ENCODE data around the gene ANLN. TPM values are rescaled to one million over a fixed set of nuclear protein-coding genes. Genes with fewer than 3 reads are reported as not detected.

The ANLN gene
- total and polyA plus RNA-seq, 2 experiments from 2014 or later = 10.1 to 56.7 TPM

GRCh38 chr7:36438211-36438610 lies 48.5 kb downstream of the ANLN start:
- Histone ChIP-seq H3K9me3 (ENCODE audit: low read depth) (no peaks in the 10 kb centered on the region), H3K4me1 (ENCODE audit: low read depth) (peaks cover 11% of the 10 kb centered on the region), H3K4me3 (no peak overlapping the region), H3K27me3 (no peaks in the 10 kb centered on the region), H3K27ac (no peak overlapping the region), H3K36me3 (no peaks in the 10 kb centered on the region)
- no peak for DNase-seq (ENCODE audit: low read depth in 1 of 2, low spot score in 1 of 2)
- no peak for TF ChIP-seq CTCF (IDR thresholded peaks at IDR 0.05; ENCODE audit: low read depth, low read length)

- peaks cover 11% of the 10 kb centered on the region for H3K4me1 ChIP-seq (ENCODE audit: low read depth)
- no peaks in the 10 kb centered on the region for H3K36me3 ChIP-seq
- H3K4me3 ChIP-seq = no peak overlapping the region
- H3K9me3 ChIP-seq (ENCODE audit: low read depth) = no peaks in the 10 kb centered on the region
- H3K27me3 ChIP-seq = no peaks in the 10 kb centered on the region
- no peak for TF ChIP-seq CTCF (IDR thresholded peaks at IDR 0.05; ENCODE audit: low read depth, low read length)
- H3K27ac ChIP-seq = no peak overlapping the region
- DNase-seq (ENCODE audit: low read depth in 1 of 2, low spot score in 1 of 2) = peak in 1 of 2 donors; percentile 64
Observed at GRCh38 chr7:36439624-36440023, 50.0 kb downstream of the ANLN start.

GRCh38 chr7:36440880-36441279 lies 51.2 kb downstream of the ANLN start:
- no peaks in the 10 kb centered on the region for H3K27me3 ChIP-seq
- no peak overlapping the region for H3K4me3 ChIP-seq
- no peaks in the 10 kb centered on the region for H3K9me3 ChIP-seq (ENCODE audit: low read depth)
- DNase-seq (ENCODE audit: low read depth in 1 of 2, low spot score in 1 of 2) = peak; percentile 24 to 64
- peaks cover 11% of the 10 kb centered on the region for H3K4me1 ChIP-seq (ENCODE audit: low read depth)
- no peak overlapping the region for H3K27ac ChIP-seq
- TF ChIP-seq CTCF (IDR thresholded peaks at IDR 0.05; ENCODE audit: low read depth, low read length) = peak; percentile 49
- no peaks in the 10 kb centered on the region for H3K36me3 ChIP-seq

GRCh38 chr7:36441344-36442022 lies 51.8 kb downstream of the ANLN start:
- Histone ChIP-seq H3K9me3 (ENCODE audit: low read depth) (no peaks in the 10 kb centered on the region), H3K36me3 (no peaks in the 10 kb centered on the region), H3K27me3 (no peaks in the 10 kb centered on the region), H3K4me3 (no peak overlapping the region), H3K4me1 (ENCODE audit: low read depth) (peaks cover 10% of the 10 kb centered on the region), H3K27ac (no peak overlapping the region)
- no peak for DNase-seq (ENCODE audit: low read depth in 1 of 2, low spot score in 1 of 2)
- TF ChIP-seq CTCF (IDR thresholded peaks at IDR 0.05; ENCODE audit: low read depth, low read length) = no peak

- H3K36me3 ChIP-seq = peaks cover 3% of the 10 kb centered on the region
- H3K9me3 ChIP-seq (ENCODE audit: low read depth) = no peaks in the 10 kb centered on the region
- H3K4me3 ChIP-seq = no peak overlapping the region
- DNase-seq (ENCODE audit: low read depth in 1 of 2, low spot score in 1 of 2) = peak in 1 of 2 donors; percentile 30
- no peak overlapping the region for H3K27ac ChIP-seq
- no peaks in the 10 kb centered on the region for H3K27me3 ChIP-seq
- TF ChIP-seq CTCF (IDR thresholded peaks at IDR 0.05; ENCODE audit: low read depth, low read length) = no peak
- H3K4me1 ChIP-seq (ENCODE audit: low read depth) = peaks cover 9% of the 10 kb centered on the region
Observed at GRCh38 chr7:36448781-36449379, 59.2 kb downstream of the ANLN start.
